ENCODE measurements around the gene DLAT. TPM values are rescaled to one million over a fixed set of nuclear protein-coding genes. Genes with fewer than 3 reads are reported as not detected.

DLAT gene
- total RNA-seq, 1 donor from 2014 or later: 34.2 TPM

DNA sequence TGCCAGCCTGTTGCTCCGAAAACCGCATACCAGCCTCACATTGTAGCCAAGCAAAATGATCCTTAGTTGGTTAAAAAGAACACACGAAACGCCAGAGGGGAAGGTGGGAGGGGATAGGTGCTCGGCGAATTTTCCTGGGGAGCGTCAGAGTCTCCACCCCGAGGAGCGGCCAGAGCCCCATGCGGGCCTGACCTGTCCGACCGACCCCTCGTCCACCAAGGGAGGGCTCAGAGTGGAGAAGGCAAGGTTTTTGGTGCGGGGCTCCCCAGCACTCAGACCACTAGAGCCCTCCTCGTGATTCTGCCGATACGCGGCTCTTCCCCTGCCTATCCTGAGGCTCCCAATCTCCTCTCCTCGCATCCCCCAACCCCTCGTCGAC is 48.5 kb upstream of the DLAT start:
- peak; percentile 12 for DNase-seq (ENCODE audit: low read depth)
- Mint-ChIP-seq H3K9me3 (ENCODE audit: unreplicated experiment) (no peaks in the 10 kb centered on the region), H3K4me3 (ENCODE audit: unreplicated experiment) (peak overlapping the region; percentile 84), H3K4me1 (ENCODE audit: low read depth, unreplicated experiment) (peaks cover 23% of the 10 kb centered on the region), H3K27ac (ENCODE audit: unreplicated experiment) (peak overlapping the region; percentile 88), H3K27me3 (ENCODE audit: low read depth, unreplicated experiment) (no peaks in the 10 kb centered on the region), H3K36me3 (ENCODE audit: low read depth, unreplicated experiment) (peaks cover 2% of the 10 kb centered on the region)
- H3K4me2 ChIP-seq (ENCODE audit: low read length): peak overlapping the region; percentile 100
- H3K27me3 ChIP-seq (ENCODE audit: insufficient read depth, low read length): no peaks in the 10 kb centered on the region
- H4K20me1 ChIP-seq (ENCODE audit: insufficient read depth, low read length): no peaks in the 10 kb centered on the region
- H3K4me1 ChIP-seq (ENCODE audit: insufficient read depth, low read length): peaks cover 15% of the 10 kb centered on the region
- peak overlapping the region; percentile 51 for H3K4me3 ChIP-seq (ENCODE audit: insufficient read depth, low read depth, low read length)
- H2AFZ ChIP-seq (ENCODE audit: low read depth, low read length): peak overlapping the region; percentile 84
- no peaks in the 10 kb centered on the region for H3K9me3 ChIP-seq (ENCODE audit: insufficient read depth, low read depth, low read length)
- no peak overlapping the region for H3K27ac ChIP-seq (ENCODE audit: low read depth, low read length)
- peaks cover 6% of the 10 kb centered on the region for H3K36me3 ChIP-seq (ENCODE audit: insufficient read depth, low read length)
- FAIRE-seq: no peak
- H3K79me2 ChIP-seq (ENCODE audit: insufficient read depth, low read length): peaks cover 15% of the 10 kb centered on the region
- TF ChIP-seq, protein P1, sequence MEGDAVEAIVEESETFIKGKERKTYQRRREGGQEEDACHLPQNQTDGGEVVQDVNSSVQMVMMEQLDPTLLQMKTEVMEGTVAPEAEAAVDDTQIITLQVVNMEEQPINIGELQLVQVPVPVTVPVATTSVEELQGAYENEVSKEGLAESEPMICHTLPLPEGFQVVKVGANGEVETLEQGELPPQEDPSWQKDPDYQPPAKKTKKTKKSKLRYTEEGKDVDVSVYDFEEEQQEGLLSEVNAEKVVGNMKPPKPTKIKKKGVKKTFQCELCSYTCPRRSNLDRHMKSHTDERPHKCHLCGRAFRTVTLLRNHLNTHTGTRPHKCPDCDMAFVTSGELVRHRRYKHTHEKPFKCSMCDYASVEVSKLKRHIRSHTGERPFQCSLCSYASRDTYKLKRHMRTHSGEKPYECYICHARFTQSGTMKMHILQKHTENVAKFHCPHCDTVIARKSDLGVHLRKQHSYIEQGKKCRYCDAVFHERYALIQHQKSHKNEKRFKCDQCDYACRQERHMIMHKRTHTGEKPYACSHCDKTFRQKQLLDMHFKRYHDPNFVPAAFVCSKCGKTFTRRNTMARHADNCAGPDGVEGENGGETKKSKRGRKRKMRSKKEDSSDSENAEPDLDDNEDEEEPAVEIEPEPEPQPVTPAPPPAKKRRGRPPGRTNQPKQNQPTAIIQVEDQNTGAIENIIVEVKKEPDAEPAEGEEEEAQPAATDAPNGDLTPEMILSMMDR (IDR thresholded peaks at IDR 0.05; ENCODE audit: insufficient read depth, low read depth, low read length): no peak
- no peak for TF ChIP-seq EZH2 (IDR thresholded peaks at IDR 0.05; ENCODE audit: insufficient read depth, low read length)
- peak overlapping the region; percentile 83 for H3K9ac ChIP-seq (ENCODE audit: low read length)

DNA sequence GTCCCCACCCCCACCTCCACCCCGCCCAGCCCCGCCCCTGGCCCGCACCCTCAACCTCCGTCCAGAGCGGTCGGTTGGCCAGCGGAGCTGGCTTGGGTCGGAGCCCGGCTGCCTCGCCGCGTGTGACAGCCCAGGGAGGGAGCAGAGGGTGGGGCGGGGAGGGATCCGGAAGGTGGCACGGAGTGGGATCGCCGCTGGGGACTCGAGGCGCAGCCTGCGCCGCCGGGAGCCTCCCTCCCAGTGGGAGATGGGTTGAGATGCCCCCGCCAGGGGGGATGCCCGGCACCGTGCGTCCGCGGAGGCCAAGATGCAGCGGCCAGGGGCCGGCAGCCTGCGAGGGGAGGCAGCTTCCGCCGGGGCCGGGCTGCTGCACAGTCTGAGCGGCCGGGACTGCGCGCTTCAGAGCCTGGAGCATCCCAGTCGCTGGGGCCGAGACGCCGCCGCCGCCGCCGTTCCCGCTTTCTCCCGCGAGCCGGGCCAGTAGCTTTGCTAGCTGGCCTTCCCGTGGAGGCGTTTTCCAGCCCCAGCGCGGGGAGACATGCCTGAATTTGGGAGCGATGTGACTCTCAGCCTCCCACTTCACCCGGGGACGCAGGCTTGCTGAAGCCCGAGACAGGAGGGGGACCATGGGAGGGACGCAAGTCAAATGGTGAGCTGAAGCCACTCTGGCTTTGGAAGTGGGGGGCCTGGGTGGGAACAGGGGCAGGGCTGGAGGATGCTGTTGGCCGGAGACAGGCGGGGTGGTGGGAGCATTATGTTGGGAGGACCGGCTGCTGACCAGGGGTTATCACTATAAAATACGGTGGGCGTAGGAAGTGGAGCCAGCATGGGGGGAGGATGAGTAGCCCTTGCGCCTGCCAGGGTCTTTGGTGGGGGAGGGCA is 47.8 kb upstream of the DLAT start:
- Histone ChIP-seq H2AFZ (ENCODE audit: low read depth, low read length) (peak overlapping the region; percentile 87), H3K9me3 (ENCODE audit: insufficient read depth, low read depth, low read length) (no peaks in the 10 kb centered on the region), H3K4me3 (ENCODE audit: insufficient read depth, low read depth, low read length) (peak overlapping the region; percentile 66), H3K36me3 (ENCODE audit: insufficient read depth, low read length) (peaks cover 6% of the 10 kb centered on the region), H3K27me3 (ENCODE audit: insufficient read depth, low read length) (no peaks in the 10 kb centered on the region), H3K4me2 (ENCODE audit: low read length) (peak overlapping the region; percentile 100), H4K20me1 (ENCODE audit: insufficient read depth, low read length) (no peaks in the 10 kb centered on the region), H3K4me1 (ENCODE audit: insufficient read depth, low read length) (peaks cover 15% of the 10 kb centered on the region), H3K9ac (ENCODE audit: low read length) (peak overlapping the region; percentile 83), H3K27ac (ENCODE audit: low read depth, low read length) (peak overlapping the region; percentile 41), H3K79me2 (ENCODE audit: insufficient read depth, low read length) (peaks cover 15% of the 10 kb centered on the region)
- no peaks in the 10 kb centered on the region for H3K9me3 Mint-ChIP-seq (ENCODE audit: unreplicated experiment)
- H3K27ac Mint-ChIP-seq (ENCODE audit: unreplicated experiment): peak overlapping the region; percentile 88
- DNase-seq (ENCODE audit: low read depth) (peak; percentile 22), FAIRE-seq (no peak)
- no peaks in the 10 kb centered on the region for H3K27me3 Mint-ChIP-seq (ENCODE audit: low read depth, unreplicated experiment)
- H3K4me1 Mint-ChIP-seq (ENCODE audit: low read depth, unreplicated experiment): peaks cover 28% of the 10 kb centered on the region
- TF ChIP-seq EZH2 (IDR thresholded peaks at IDR 0.05; ENCODE audit: insufficient read depth, low read length): no peak
- TF ChIP-seq, protein P1 (IDR thresholded peaks at IDR 0.05; ENCODE audit: insufficient read depth, low read depth, low read length): no peak
- peak overlapping the region; percentile 89 for H3K4me3 Mint-ChIP-seq (ENCODE audit: unreplicated experiment)
- H3K36me3 Mint-ChIP-seq (ENCODE audit: low read depth, unreplicated experiment): no peaks in the 10 kb centered on the region

Data from astrocyte (in vitro differentiated cells and primary cell).